GM21447 (cell line): ENCODE data around the gene CDK2AP2.
A peak's percentile ranks its signal among the peaks of the same experiment; 100 is the strongest.
"Not testable (repeated sequence)": the region's sequence is repeated elsewhere in the genome, so short reads cannot be mapped to it uniquely, and the experiment has no call there.

ENCODE experiments used
- ATAC-seq: cut with Tn5 transposase; IDR thresholded peaks from one replicate; pipeline ENCODE4 v1.9.1; 2021; ENCODE audit not compliant: unreplicated experiment

CDK2AP2 gene

GRCh38 chr11:67507864-67508485 is at the start of gene CDK2AP2:
TSS of gene CDK2AP2 (minus strand) at chr11:67508162. CDS start at chr11:67508082, 80 bp downstream.
- peak; percentile 70 for ATAC-seq

DNA sequence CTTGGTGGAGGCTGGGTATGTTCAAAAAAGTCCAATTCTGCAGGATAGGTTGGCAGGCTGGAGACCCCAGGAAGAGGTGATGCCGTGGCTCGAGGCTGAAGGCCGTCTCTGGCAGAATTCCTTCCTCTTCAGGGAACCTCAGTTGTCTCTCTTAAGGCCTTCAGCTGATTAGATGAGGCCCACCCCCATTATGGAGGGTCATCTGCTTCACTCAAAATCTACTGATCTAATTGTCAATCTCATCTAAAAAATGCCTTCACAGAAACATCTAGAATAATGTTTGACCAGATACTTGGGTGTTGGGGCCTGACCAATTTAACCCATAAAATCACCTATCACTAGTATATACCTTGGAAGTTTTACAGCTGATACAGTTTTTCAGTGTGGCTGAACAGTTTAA is 48.3 kb upstream of the CDK2AP2 start:
- ATAC-seq = no peak

DNA sequence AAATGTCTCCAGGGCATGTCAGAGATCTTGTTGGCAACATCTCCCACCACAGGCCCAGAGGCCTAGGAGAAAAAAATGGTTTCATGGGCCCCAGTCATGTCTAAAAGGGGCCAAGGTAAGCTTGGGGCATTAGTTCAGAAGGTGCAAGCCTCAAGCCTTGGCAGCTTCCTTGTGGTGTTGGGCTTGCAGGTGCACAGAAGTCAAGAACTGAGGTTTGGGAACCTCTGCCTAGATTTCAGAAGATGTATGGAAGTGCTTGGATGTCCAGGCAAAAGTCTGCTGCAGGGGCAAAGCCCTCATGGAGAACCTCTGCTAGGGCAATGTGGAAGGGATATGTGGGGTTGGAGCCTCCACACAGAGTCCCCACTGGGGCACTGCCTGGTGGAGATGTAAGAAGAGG is 43.7 kb upstream of the CDK2AP2 start:
- not testable (repeated sequence) for ATAC-seq

DNA sequence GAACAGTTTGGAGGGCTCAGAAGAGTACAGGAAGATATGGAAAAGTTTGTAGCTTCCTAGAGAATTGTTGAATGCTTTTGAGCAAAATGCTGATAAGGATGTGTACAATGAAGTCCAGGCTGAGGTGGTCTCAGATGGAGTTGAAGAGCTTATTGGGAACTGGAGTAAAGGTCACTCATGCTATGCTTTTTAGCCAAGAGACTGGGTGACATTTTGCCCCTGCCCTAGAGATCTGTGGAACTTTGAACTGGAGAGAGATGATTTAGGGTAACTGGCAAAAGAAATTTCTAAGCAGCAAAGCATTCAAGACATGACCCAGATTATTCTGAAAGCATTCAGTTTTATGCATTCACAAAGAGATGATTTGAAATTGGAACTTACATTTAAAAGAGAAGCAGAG is 43.2 kb upstream of the CDK2AP2 start:
- ATAC-seq = no peak

DNA sequence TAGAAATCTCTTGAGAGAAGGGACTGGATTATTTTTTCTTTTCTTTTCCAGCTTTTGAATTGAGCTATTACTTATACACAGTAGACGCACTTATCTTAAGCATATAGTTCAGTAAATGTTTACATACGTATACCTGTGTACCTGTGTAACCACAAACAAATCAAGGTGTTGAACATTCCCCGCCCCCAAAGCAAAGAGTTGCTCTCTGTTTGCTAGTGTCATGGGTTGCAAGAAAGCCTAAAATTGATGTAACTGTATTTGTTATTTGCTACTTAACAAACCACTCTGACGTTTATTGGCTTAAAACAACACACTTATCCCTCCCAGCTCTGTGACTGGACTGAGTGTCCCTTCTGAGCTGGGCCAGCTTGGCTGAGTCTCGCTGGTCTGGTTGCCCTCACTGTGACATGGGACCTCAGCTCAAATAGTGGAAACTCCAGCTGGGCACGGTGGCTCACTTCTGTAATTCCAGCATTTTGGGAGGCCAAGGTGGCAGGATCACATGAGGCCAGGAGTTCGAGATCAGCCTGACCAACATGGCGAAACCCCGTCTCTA is 40.7 kb upstream of the CDK2AP2 start:
- ATAC-seq = no peak

- not testable (repeated sequence) for ATAC-seq
Measured at GRCh38 chr11:67548112-67548511, 40.1 kb upstream of the CDK2AP2 start.

- ATAC-seq = no peak
Measured at GRCh38 chr11:67545280-67545679, 37.3 kb upstream of the CDK2AP2 start.

DNA sequence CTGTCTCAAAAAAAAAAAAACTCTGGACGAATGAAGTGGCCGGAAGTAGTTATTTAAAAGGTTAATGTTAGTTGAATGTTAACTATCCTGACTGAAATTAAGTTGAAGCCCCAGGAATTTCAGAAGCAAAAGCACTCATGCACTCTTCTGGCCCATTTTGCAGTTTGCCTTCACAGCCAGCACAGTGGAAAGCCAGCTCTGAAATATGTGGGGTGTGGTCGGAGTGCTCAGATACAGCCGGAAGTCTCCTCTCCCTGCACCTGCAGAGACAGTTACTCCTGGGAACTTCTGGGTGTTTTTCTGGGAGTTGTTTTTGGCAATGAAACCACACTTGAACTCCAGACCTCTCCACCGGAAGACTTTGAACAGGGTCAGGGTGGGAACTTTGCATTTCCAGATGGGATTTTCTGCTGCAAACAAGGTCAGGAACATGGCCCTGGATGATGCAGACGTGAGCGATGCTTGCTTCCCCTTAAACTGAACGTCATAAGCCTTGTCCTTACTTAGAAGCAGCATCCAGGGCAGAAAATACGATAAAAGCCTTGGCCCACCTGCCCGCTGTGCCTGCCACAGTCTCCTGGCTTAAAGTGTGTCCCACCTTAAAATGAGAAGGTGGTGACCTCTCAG is 36.8 kb upstream of the CDK2AP2 start:
- ATAC-seq = no peak

GRCh38 chr11:67543585-67543984 is 35.6 kb upstream of the CDK2AP2 start:
- no peak for ATAC-seq

- ATAC-seq = no peak
Measured at GRCh38 chr11:67542971-67543370, 35.0 kb upstream of the CDK2AP2 start.

- no peak for ATAC-seq
Measured at GRCh38 chr11:67542169-67542568, 34.2 kb upstream of the CDK2AP2 start.

DNA sequence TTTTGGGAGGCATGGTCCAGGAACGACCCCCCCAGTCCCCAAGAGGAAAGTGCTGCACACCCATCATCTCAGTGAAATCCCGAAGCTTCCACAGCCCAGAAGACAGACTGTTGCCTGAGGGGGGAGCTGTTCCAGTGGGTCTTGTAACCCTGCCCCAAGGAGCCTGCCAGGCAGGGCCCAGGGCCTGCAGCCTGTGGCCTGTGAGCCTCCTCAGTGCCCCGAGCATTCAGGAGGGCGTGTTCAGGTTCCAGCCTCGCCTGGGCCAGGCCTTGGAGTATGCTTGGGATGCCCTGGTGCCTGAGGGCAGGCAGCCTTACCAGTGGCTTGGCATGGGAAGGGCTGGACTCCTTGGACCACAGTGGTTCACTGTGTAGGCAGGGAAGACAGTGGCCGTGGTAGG is 33.2 kb upstream of the CDK2AP2 start:
- no peak for ATAC-seq

GRCh38 chr11:67539550-67539949 is 31.6 kb upstream of the CDK2AP2 start:
- ATAC-seq = no peak

DNA sequence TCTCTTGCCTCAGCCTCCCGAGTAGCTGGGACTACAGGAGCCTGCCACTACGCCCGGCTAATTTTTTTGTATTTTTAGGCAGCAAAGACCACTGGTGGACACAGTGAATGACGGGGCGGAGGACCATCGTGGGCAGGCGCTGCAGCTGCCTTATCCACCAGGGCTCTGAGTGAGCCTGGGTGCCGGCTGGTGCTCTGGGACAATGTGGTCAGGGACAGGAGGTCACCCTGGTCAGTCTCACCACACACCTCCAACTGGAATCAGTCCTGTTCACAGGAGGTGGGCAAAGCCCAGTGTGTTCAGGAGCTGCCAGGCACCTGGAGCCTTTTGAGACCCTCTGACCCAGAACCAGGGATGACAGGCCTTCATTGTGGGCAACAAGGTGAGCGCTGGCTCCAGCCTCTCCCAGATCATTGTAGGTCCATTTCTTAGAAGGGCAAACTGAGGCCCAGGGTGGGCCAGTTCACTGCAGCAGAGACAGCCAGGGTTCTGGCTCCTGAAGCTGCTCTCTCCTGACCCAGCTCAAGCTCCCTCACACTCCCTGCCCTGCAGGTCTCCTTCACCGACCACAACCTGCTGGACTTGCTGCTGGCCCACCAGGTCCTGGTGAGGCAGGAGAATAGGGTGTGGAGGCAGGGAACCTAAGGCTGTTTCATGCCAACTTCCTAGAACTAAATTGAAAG is 31.0 kb upstream of the CDK2AP2 start:
- ATAC-seq = no peak

DNA sequence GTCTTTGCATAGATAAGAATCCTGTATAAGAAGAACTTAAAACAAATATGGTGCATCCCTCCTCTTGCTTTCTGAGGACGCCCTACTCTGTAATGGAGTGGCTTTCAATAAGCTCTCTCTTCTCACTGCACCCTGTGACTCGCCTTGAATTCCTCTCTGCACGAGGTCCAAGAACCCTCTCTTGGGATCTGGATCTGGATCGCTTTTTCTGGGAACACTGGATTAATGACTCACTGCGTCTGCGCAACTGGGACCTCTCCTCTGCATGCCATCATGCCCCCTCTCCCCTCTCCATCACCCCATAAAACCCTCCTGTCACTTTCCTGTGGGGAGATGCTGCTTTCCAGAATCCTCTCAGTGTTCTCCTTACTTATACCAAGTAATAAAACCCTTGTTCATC is 30.3 kb upstream of the CDK2AP2 start:
- ATAC-seq = no peak

GRCh38 chr11:67535561-67535960 is 27.6 kb upstream of the CDK2AP2 start:
- ATAC-seq = no peak

GRCh38 chr11:67534070-67534679 is 26.2 kb upstream of the CDK2AP2 start:
- ATAC-seq = no peak

DNA sequence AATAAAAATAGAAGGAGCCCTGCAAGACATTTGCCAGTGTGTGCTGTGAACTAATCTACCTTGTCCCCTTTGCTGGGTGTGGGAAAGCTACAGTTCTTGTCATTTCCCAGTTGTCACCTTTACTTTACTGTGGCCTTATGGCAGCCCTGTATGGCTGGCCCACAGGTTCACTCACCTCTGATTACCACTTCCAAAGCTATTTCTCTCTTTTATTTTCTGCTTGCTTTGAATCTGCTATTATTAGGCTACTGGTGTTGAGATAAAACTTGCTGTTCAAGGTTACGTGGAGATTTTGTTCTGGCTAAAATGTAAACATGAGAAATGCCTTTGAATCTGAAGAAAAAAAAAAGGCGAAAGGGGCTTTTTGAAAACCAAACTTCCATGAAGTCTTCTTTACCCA is 24.9 kb upstream of the CDK2AP2 start:
- no peak for ATAC-seq

- no peak for ATAC-seq
Measured at GRCh38 chr11:67530282-67530592, 22.3 kb upstream of the CDK2AP2 start.

GRCh38 chr11:67528376-67528775 is 20.4 kb upstream of the CDK2AP2 start:
- ATAC-seq = no peak

- ATAC-seq = no peak
Measured at GRCh38 chr11:67525275-67525976, 17.5 kb upstream of the CDK2AP2 start.
